Bronchial epithelial cell (primary cell): Measurements from ENCODE around the gene ERN2. TPM values are rescaled to one million over a fixed set of nuclear protein-coding genes. Genes with fewer than 3 reads are reported as not detected.
A peak's percentile ranks its signal among the peaks of the same experiment; 100 is the strongest.

Source experiments
- DNase-seq: peaks from one replicate; pipeline ENCODE4 v3.0.0-alpha.2; 2010; ENCODE audit warnings: low read depth
- FAIRE-seq: peaks from 2 replicates; lab custom pipeline; 2011; peaks lifted over from hg19 to GRCh38; lab: Jason Lieb, UNC
- H3K27me3 ChIP-seq: 2 replicates; pipeline ENCODE4 v1.5.1; 2011; ENCODE audit warnings: low read length; ENCODE audit not compliant: control insufficient read depth, insufficient read depth
- H3K36me3 ChIP-seq: 2 replicates; pipeline ENCODE4 v1.5.1; 2011; ENCODE audit warnings: low read length; ENCODE audit not compliant: control insufficient read depth, insufficient read depth
- H3K4me3 ChIP-seq: 2 replicates; pipeline ENCODE4 v1.5.1; 2011; ENCODE audit warnings: mild to moderate bottlenecking, low read depth, low read length, control low read depth
- total RNA-seq: library from RNA; depleted of rRNA; stranded (reverse); fragments of >200 nt; gene quantifications from 2 replicates; pipeline ENCODE4 v1.2.1, GENCODE V29; 2014
- TF ChIP-seq, protein P1 (sequence below): IDR thresholded peaks from 2 replicates; pipeline ENCODE4 v1.5.1; 2011; ENCODE audit warnings: mild to moderate bottlenecking, moderate library complexity, low read length, control low read depth, inconsistent platforms; ENCODE audit not compliant: insufficient read depth, severe bottlenecking

The ERN2 gene
- total RNA-seq, 1 donor from 2014 or later, result 0.26 TPM

GRCh38 chr16:23701045-23701444 lies 12.0 kb downstream of the ERN2 start:
- Histone ChIP-seq H3K27me3 (no peaks in the 10 kb centered on the region), H3K4me3 (no peak overlapping the region), H3K36me3 (no peaks in the 10 kb centered on the region)
- FAIRE-seq (no peak), DNase-seq (no peak)
- TF ChIP-seq, protein P1, sequence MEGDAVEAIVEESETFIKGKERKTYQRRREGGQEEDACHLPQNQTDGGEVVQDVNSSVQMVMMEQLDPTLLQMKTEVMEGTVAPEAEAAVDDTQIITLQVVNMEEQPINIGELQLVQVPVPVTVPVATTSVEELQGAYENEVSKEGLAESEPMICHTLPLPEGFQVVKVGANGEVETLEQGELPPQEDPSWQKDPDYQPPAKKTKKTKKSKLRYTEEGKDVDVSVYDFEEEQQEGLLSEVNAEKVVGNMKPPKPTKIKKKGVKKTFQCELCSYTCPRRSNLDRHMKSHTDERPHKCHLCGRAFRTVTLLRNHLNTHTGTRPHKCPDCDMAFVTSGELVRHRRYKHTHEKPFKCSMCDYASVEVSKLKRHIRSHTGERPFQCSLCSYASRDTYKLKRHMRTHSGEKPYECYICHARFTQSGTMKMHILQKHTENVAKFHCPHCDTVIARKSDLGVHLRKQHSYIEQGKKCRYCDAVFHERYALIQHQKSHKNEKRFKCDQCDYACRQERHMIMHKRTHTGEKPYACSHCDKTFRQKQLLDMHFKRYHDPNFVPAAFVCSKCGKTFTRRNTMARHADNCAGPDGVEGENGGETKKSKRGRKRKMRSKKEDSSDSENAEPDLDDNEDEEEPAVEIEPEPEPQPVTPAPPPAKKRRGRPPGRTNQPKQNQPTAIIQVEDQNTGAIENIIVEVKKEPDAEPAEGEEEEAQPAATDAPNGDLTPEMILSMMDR, result no peak

- FAIRE-seq, result no peak
- Histone ChIP-seq H3K36me3 (no peaks in the 10 kb centered on the region), H3K4me3 (no peak overlapping the region), H3K27me3 (no peaks in the 10 kb centered on the region)
- TF ChIP-seq, protein P1, result no peak
- DNase-seq, result no peak
These were observed 12.5 kb downstream of the ERN2 start for GRCh38 chr16:23700509-23700908.

DNA sequence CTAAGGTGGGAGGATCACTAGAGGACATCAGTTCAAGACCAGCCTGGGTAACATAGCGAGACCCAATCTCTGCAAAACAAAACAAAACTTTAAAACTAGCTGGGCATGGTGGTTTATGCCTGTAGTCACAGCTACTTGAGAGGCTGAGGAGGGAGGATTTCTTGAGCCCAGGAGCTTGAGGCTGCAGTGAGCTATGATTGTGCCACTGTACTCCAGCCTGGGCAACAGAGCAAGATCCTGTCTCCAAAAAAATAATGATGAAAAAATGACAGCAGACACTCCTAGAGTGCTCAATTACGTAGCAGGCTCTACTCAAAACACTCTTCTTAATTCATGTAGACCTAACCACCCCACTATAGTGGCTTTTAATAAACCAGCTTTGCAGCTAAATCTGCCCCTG lies 12.9 kb downstream of the ERN2 start:
- DNase-seq (no peak), FAIRE-seq (no peak)
- Histone ChIP-seq H3K4me3 (no peak overlapping the region), H3K27me3 (no peaks in the 10 kb centered on the region), H3K36me3 (no peaks in the 10 kb centered on the region)
- TF ChIP-seq, protein P1, result no peak

- FAIRE-seq (peak; percentile 43), DNase-seq (peak; percentile 38)
- Histone ChIP-seq H3K4me3 (no peak overlapping the region), H3K36me3 (no peaks in the 10 kb centered on the region), H3K27me3 (no peaks in the 10 kb centered on the region)
- TF ChIP-seq, protein P1, result no peak
These were observed 13.9 kb downstream of the ERN2 start for GRCh38 chr16:23699100-23699499.

- FAIRE-seq (no peak), DNase-seq (no peak)
- TF ChIP-seq, protein P1, result no peak
- Histone ChIP-seq H3K27me3 (no peaks in the 10 kb centered on the region), H3K4me3 (no peak overlapping the region), H3K36me3 (peaks cover 1% of the 10 kb centered on the region)
These were observed 17.3 kb downstream of the ERN2 start for GRCh38 chr16:23695756-23696155.
